ENCODE results near the gene GPR42. TPM values are rescaled to one million over a fixed set of nuclear protein-coding genes. Genes with fewer than 3 reads are reported as not detected.
"Not testable (repeated sequence)": the region's sequence is repeated elsewhere in the genome, so short reads cannot be mapped to it uniquely, and the experiment has no call there.

The GPR42 gene
- total and polyA plus RNA-seq, 10 of the 15 experiments (the other 5 are each of a cell fraction or from before 2014, with no cell fraction given) = 0.13 TPM; not detected in 9

GRCh38 chr19:35379545-35379944 lies 8.7 kb downstream of the GPR42 start:
- DNase-seq (ENCODE audit: low read depth, low spot score); H3K27me3 ChIP-seq (replicated peaks in 1 of 2; ENCODE audit: control insufficient read depth in 2 of 2, insufficient read depth in 2 of 2, low read length in 1 of 2); H3K27ac ChIP-seq (ENCODE audit: control insufficient read depth, insufficient read depth); FAIRE-seq; H4K20me1 ChIP-seq (ENCODE audit: control insufficient read depth, insufficient read depth); H3K4me3 ChIP-seq; H3K9ac ChIP-seq (ENCODE audit: control insufficient read depth, insufficient read depth, low read length); H3K4me2 ChIP-seq (ENCODE audit: control insufficient read depth, insufficient read depth); H3K79me2 ChIP-seq (ENCODE audit: control insufficient read depth, insufficient read depth, low read length); H3K9me3 ChIP-seq (replicated peaks; ENCODE audit: control insufficient read depth, insufficient read depth, low read length); H3K36me3 ChIP-seq (ENCODE audit: control insufficient read depth in 2 of 2, insufficient read depth in 2 of 2, low read length in 1 of 2); in situ Hi-C loops (cut with MboI); H2AFZ ChIP-seq (ENCODE audit: control insufficient read depth, low read depth, low read length); ATAC-seq; BruUV-seq (replicated peaks): not testable (repeated sequence)
- ChIA-PET POLR2A (interaction anchor here (3.5 to 4.1 kb wide), 2 partner anchors 23 to 39 kb away, joined by 35 to 52 read pairs; no protein-coding TSS in a partner anchor), RAD21 (ENCODE audit: unreplicated experiment) (interaction anchor here (3.4 to 5.8 kb wide), 3 partner anchors 24 to 82 kb away, joined by 37 to 90 read pairs (median 51); no protein-coding TSS in a partner anchor), SMC1A (ENCODE audit: uncharacterized antibody, unreplicated experiment) (interaction anchor here (0.6 to 5.4 kb wide), 5 partner anchors 8 to 52 kb away, joined by 3 to 110 read pairs (median 20); partner anchors contain the start of gene FFAR3), CTCF (interaction anchor here (1.5 kb wide), 1 partner anchor 39 kb away, joined by 6 read pairs; no protein-coding TSS in a partner anchor)
- peaks cover 32% of the 10 kb centered on the region for H3K4me1 ChIP-seq (ENCODE audit: control insufficient read depth, insufficient read depth, low read length)
- 95% methylated on average over 3 of the region's 5 CpGs for WGBS (ENCODE audit: insufficient coverage, insufficient replicate concordance, low lambda C conversion rate, missing lambda C conversion rate)
- intact Hi-C loops (cut with micrococcal nuclease; ENCODE audit: unreplicated experiment) = loop anchor here (5.0 kb wide), 1 partner anchor 38 kb away; no protein-coding TSS in a partner anchor

GRCh38 chr19:35379992-35380391 lies 9.1 kb downstream of the GPR42 start:
- H3K4me2 ChIP-seq (ENCODE audit: control insufficient read depth, insufficient read depth) = no peak overlapping the region
- 23% methylated on average over 1 of the region's 1 CpG for WGBS (ENCODE audit: insufficient coverage, insufficient replicate concordance, low lambda C conversion rate, missing lambda C conversion rate)
- no peak overlapping the region for H3K27ac ChIP-seq (ENCODE audit: control insufficient read depth, insufficient read depth)
- peaks cover 27% of the 10 kb centered on the region for H3K4me1 ChIP-seq (ENCODE audit: control insufficient read depth, insufficient read depth, low read length)
- intact Hi-C loops (cut with micrococcal nuclease; ENCODE audit: unreplicated experiment) = loop anchor here (5.0 kb wide), 1 partner anchor 37 kb away; no protein-coding TSS in a partner anchor
- no peaks in the 10 kb centered on the region for H3K27me3 ChIP-seq (replicated peaks in 1 of 2; ENCODE audit: control insufficient read depth in 2 of 2, insufficient read depth in 2 of 2, low read length in 1 of 2)
- SMC1A ChIA-PET (ENCODE audit: uncharacterized antibody, unreplicated experiment) = interaction anchor here (0.6 to 4.4 kb wide), 6 partner anchors 9 to 80 kb away, joined by 3 to 110 read pairs (median 6); no protein-coding TSS in a partner anchor
- no peak overlapping the region for H3K9ac ChIP-seq (ENCODE audit: control insufficient read depth, insufficient read depth, low read length)
- FAIRE-seq (no peak), ATAC-seq (no peak), DNase-seq (ENCODE audit: low read depth, low spot score) (no peak)
- H2AFZ ChIP-seq (ENCODE audit: control insufficient read depth, low read depth, low read length) = peak overlapping the region; percentile 20; the same call in 1 of the 2 replicates
- RAD21 ChIA-PET (ENCODE audit: unreplicated experiment) = interaction anchor here (0.5 kb wide), 1 partner anchor 32 kb away, joined by 3 read pairs; no protein-coding TSS in a partner anchor
- no peaks in the 10 kb centered on the region for H3K79me2 ChIP-seq (ENCODE audit: control insufficient read depth, insufficient read depth, low read length)
- BruUV-seq (replicated peaks) = no TSS peak
- no peaks in the 10 kb centered on the region for H3K36me3 ChIP-seq (ENCODE audit: control insufficient read depth in 2 of 2, insufficient read depth in 2 of 2, low read length in 1 of 2)
- H3K4me3 ChIP-seq = no peak overlapping the region
- in situ Hi-C loops (cut with MboI) = no loop called here
- H3K9me3 ChIP-seq (replicated peaks; ENCODE audit: control insufficient read depth, insufficient read depth, low read length) = peaks cover 2% of the 10 kb centered on the region
- CTCF ChIA-PET = no interaction called here
- POLR2A ChIA-PET = no interaction called here
- H4K20me1 ChIP-seq (ENCODE audit: control insufficient read depth, insufficient read depth) = no peaks in the 10 kb centered on the region
- TF ChIP-seq SMARCA5 (IDR thresholded peaks at IDR 0.05) = no peak
- no peak for TF ChIP-seq MLLT1 (IDR thresholded peaks at IDR 0.05)
- TF ChIP-seq SRF (IDR thresholded peaks at IDR 0.05; ENCODE audit: low read depth in 2 of 2, low read length in 2 of 2) = no peak
- TF ChIP-seq KAT2A (conservative IDR thresholded peaks at IDR 0.05; ENCODE audit: control insufficient read depth, low read depth, low read length) = no peak
- no peak for TF ChIP-seq CEBPZ (IDR thresholded peaks at IDR 0.05; ENCODE audit: low read depth, low read length)
- no peak for TF ChIP-seq CEBPB (IDR thresholded peaks at IDR 0.05; ENCODE audit: borderline replicate concordance in 1 of 2, low read depth in 2 of 2, low read length in 2 of 2)
- no peak for TF ChIP-seq MEF2A (IDR thresholded peaks at IDR 0.05; ENCODE audit: insufficient read depth, low read depth, low read length)

All from GM12878 (cell line).